ENCODE data around the gene TAF7L. TPM values are rescaled to one million over a fixed set of nuclear protein-coding genes. Genes with fewer than 3 reads are reported as not detected.

TAF7L gene
- total RNA-seq, 2 experiments from 2014 or later = 0.15 TPM; not detected in 1

Other genes starting within 250 kb of the TAF7L start
- gene TRMT2B, start 239.2 kb downstream of the TAF7L start, total RNA-seq = 10 to 100 TPM; 21.0 to 23.3 TPM
- not detected for gene TMEM35A, start 212.5 kb downstream of the TAF7L start, total RNA-seq
- gene CENPI, start 193.1 kb downstream of the TAF7L start, total RNA-seq = 10 to 100 TPM; 28.9 to 44.7 TPM
- gene DRP2, start 71.5 kb downstream of the TAF7L start, total RNA-seq = 1 to 10 TPM in 1 of 2 experiments, under 1 TPM in 1; 0.94 to 1.6 TPM
- gene TIMM8A, start 57.4 kb upstream of the TAF7L start, total RNA-seq = 10 to 100 TPM; 16.7 to 23.6 TPM
- under 1 TPM; 0.14 to 0.41 TPM for gene BTK, start 94.9 kb upstream of the TAF7L start, total RNA-seq
- gene RPL36A, start 99.7 kb upstream of the TAF7L start, total RNA-seq = 100 to 1,000 TPM; 178 to 225 TPM
- 10 to 100 TPM; 40.2 to 60.4 TPM for gene GLA, start 116.6 kb upstream of the TAF7L start, total RNA-seq
- gene HNRNPH2, start 116.9 kb upstream of the TAF7L start, total RNA-seq = 10 to 100 TPM; 30.7 to 31.2 TPM
- 1 to 10 TPM; 1.8 to 2.4 TPM for gene ARMCX4, start 194.1 kb upstream of the TAF7L start, total RNA-seq

All from activated CD8-positive, alpha-beta memory T cell treated with anti-CD3 and anti-CD28 coated beads, Interleukin-2, amount 10 ng/mL, durations not matched to agents 7 days and 5 days (primary cell).